Skeletal muscle tissue (tissue), 4 donors: ENCODE results near the gene FAU. TPM values are rescaled to one million over a fixed set of nuclear protein-coding genes. Genes with fewer than 3 reads are reported as not detected.

ENCODE experiments used
- H3K27ac ChIP-seq: one replicate; pipeline ENCODE4 v1.7.0; 2013; ENCODE audit warnings: mild to moderate bottlenecking, low read depth, low read length, inconsistent platforms
- H3K27me3 ChIP-seq, 3 donors: one replicate each; pipeline ENCODE4 v1.7.0; 2013; ENCODE audit warnings: low read length in 3 of 3; ENCODE audit not compliant: control insufficient read depth in 3 of 3, insufficient read depth in 3 of 3
- H3K36me3 ChIP-seq, 3 donors: one replicate each; pipeline ENCODE4 v1.7.0; 2013; ENCODE audit warnings: low read length in 3 of 3; ENCODE audit not compliant: control insufficient read depth in 3 of 3, insufficient read depth in 3 of 3
- H3K4me1 ChIP-seq, 3 donors: one replicate each; pipeline ENCODE4 v1.7.0; 2013; ENCODE audit warnings: low read length in 3 of 3, mild to moderate bottlenecking in 3 of 3; ENCODE audit not compliant: control insufficient read depth in 3 of 3, insufficient read depth in 3 of 3
- H3K4me3 ChIP-seq, 3 donors: one replicate each; pipeline ENCODE4 v1.7.0; 2013; ENCODE audit warnings: low read length in 3 of 3
- H3K9ac ChIP-seq, 3 donors: one replicate each; pipeline ENCODE4 v1.7.0; 2013; ENCODE audit warnings: low read length in 3 of 3, mild to moderate bottlenecking in 3 of 3, moderate library complexity in 2 of 3, low read depth in 1 of 3
- H3K9me3 ChIP-seq, 3 donors: one replicate each; pipeline ENCODE4 v1.7.0; 2013; ENCODE audit warnings: low read length in 3 of 3; ENCODE audit not compliant: control insufficient read depth in 3 of 3
- total RNA-seq: library from RNA; depleted of rRNA; stranded (reverse); fragments of >200 nt; gene quantifications from one replicate; pipeline ENCODE4 v1.2.3, GENCODE V29; 2014
- donor health status: Osteomylitis.

The FAU gene
- total RNA-seq = 292 TPM

- Histone ChIP-seq H3K9ac (peak within 1 kb of the TSS; percentile 95 to 98 (median 97)), H3K27me3 (no peaks in the 10 kb centered on the region), H3K4me1 (peaks cover 20 to 38% (median 22%) of the 10 kb centered on the region in 3 donors), H3K9me3 (no peaks in the 10 kb centered on the region), H3K36me3 (peaks cover 49 to 54% (median 54%) of the 10 kb centered on the region in 3 donors), H3K4me3 (peak within 1 kb of the TSS; percentile 88 to 99 (median 99)), H3K27ac (peak within 1 kb of the TSS; percentile 91)
Measured at GRCh38 chr11:65121865-65122696, at the start of gene FAU, which contains the start of gene MRPL49. Gene FAU, minus strand, starts transcription at chr11:65122134. Its CDS starts 321 bp downstream, at chr11:65121813. Gene MRPL49, plus strand, starts transcription at chr11:65122321. Its CDS starts 26 bp downstream, at chr11:65122347.

GRCh38 chr11:65170058-65170534 lies 48.2 kb upstream of the FAU start, which contains the start of gene SPDYC:
Gene SPDYC, plus strand, starts transcription at chr11:65170233. Its CDS starts 1,125 bp downstream, at chr11:65171358.
- H3K9me3 ChIP-seq = no peaks in the 10 kb centered on the region
- H3K4me3 ChIP-seq = no peak within 1 kb of the TSS
- no peak within 1 kb of the TSS for H3K27ac ChIP-seq
- no peaks in the 10 kb centered on the region for H3K27me3 ChIP-seq
- H3K9ac ChIP-seq = no peak within 1 kb of the TSS
- H3K4me1 ChIP-seq = peaks cover 0 to 3% (median 0%) of the 10 kb centered on the region in 3 donors
- H3K36me3 ChIP-seq = no peaks in the 10 kb centered on the region

GRCh38 chr11:65169164-65169641 lies 47.3 kb upstream of the FAU start:
- Histone ChIP-seq H3K27me3 (no peaks in the 10 kb centered on the region), H3K4me3 (no peak overlapping the region), H3K4me1 (peaks cover 0 to 3% (median 0%) of the 10 kb centered on the region in 3 donors), H3K9me3 (no peaks in the 10 kb centered on the region), H3K36me3 (no peaks in the 10 kb centered on the region), H3K27ac (no peak overlapping the region), H3K9ac (no peak overlapping the region)

GRCh38 chr11:65167656-65168055 lies 45.7 kb upstream of the FAU start:
- Histone ChIP-seq H3K9ac (no peak overlapping the region), H3K27me3 (no peaks in the 10 kb centered on the region), H3K27ac (no peak overlapping the region)

GRCh38 chr11:65166893-65167292 lies 45.0 kb upstream of the FAU start:
- Histone ChIP-seq H3K9ac (no peak overlapping the region), H3K36me3 (no peaks in the 10 kb centered on the region), H3K9me3 (no peaks in the 10 kb centered on the region), H3K4me3 (no peak overlapping the region), H3K4me1 (peaks cover 0 to 3% (median 0%) of the 10 kb centered on the region in 3 donors), H3K27ac (no peak overlapping the region), H3K27me3 (no peaks in the 10 kb centered on the region)

More at GRCh38 chr11:65167656-65168055, 45.7 kb upstream of the FAU start:
- Histone ChIP-seq H3K9me3 (no peaks in the 10 kb centered on the region), H3K4me3 (no peak overlapping the region), H3K36me3 (no peaks in the 10 kb centered on the region), H3K4me1 (peaks cover 0 to 3% (median 0%) of the 10 kb centered on the region in 3 donors)

- H3K4me1 ChIP-seq = peaks cover 0 to 3% (median 0%) of the 10 kb centered on the region in 3 donors
- H3K36me3 ChIP-seq = no peaks in the 10 kb centered on the region
- peak overlapping the region in 2 of 3 donors; percentile 53 to 73 for H3K9ac ChIP-seq
- no peaks in the 10 kb centered on the region for H3K27me3 ChIP-seq
- H3K9me3 ChIP-seq = no peaks in the 10 kb centered on the region
- H3K27ac ChIP-seq = no peak overlapping the region
- H3K4me3 ChIP-seq = peak overlapping the region; percentile 17 to 60 (median 51)
Measured at GRCh38 chr11:65165410-65166317, 43.7 kb upstream of the FAU start.

- no peaks in the 10 kb centered on the region for H3K36me3 ChIP-seq
- no peak overlapping the region for H3K4me3 ChIP-seq
- peaks cover 0 to 3% (median 0%) of the 10 kb centered on the region in 3 donors for H3K4me1 ChIP-seq
- H3K27ac ChIP-seq = no peak overlapping the region
- H3K9ac ChIP-seq = no peak overlapping the region
- no peaks in the 10 kb centered on the region for H3K9me3 ChIP-seq
- no peaks in the 10 kb centered on the region for H3K27me3 ChIP-seq
Measured at GRCh38 chr11:65163684-65164083, 41.8 kb upstream of the FAU start.

- no peaks in the 10 kb centered on the region for H3K36me3 ChIP-seq
- no peak overlapping the region for H3K9ac ChIP-seq
- no peaks in the 10 kb centered on the region for H3K9me3 ChIP-seq
- H3K27me3 ChIP-seq = no peaks in the 10 kb centered on the region
- no peak overlapping the region for H3K27ac ChIP-seq
- no peak overlapping the region for H3K4me3 ChIP-seq
- H3K4me1 ChIP-seq = no peaks in the 10 kb centered on the region
Measured at GRCh38 chr11:65160643-65161042, 38.7 kb upstream of the FAU start.

- Histone ChIP-seq H3K9me3 (no peaks in the 10 kb centered on the region), H3K36me3 (no peaks in the 10 kb centered on the region), H3K4me3 (no peak overlapping the region), H3K4me1 (no peaks in the 10 kb centered on the region), H3K27ac (no peak overlapping the region), H3K9ac (no peak overlapping the region), H3K27me3 (no peaks in the 10 kb centered on the region)
Measured at GRCh38 chr11:65159012-65159411, 37.1 kb upstream of the FAU start.
